Effector CD8-positive, alpha-beta T cell (primary cell): Measurements from ENCODE around the gene SFTPA1.
"Not testable (repeated sequence)": the region's sequence is repeated elsewhere in the genome, so short reads cannot be mapped to it uniquely, and the experiment has no call there.

Experiments
- DNase-seq: peaks from one replicate; lab custom pipeline; 2025; lab: John Stamatoyannopoulos, UW

SFTPA1 gene

DNA sequence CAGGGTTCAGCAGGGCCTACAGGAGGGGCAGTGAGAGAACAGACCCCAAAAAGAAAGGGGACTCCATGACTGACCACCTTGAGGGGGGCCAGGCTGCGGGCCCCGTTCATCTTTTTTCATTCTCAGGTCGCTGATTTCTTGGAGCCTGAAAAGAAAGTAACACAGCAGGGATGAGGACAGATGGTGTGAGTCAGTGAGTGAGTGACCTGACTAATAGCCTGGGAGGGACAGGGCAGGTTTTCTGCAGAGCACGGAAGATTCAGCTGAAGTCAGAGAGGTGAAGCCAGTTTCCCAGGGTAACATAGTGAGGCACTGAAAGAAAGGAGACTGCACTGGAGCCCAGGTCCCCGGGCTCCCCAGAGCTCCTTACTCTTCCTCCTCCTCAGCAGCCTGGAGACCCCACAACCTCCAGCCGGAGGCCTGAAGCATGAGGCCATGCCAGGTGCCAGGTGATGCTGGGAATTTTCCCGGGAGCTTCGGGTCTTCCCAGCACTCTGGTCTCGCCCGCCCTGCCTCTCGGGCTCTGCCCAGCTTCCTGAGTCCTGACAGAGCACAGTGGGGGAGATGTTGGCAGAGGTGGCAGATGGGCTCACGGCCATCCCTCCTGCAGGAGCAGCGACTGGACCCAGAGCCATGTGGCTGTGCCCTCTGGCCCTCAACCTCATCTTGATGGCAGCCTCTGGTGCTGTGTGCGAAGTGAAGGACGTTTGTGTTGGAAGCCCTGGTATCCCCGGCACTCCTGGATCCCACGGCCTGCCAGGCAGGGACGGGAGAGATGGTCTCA, 646 bp downstream of the SFTPA1 start:
- DNase-seq: not testable (repeated sequence)

DNA sequence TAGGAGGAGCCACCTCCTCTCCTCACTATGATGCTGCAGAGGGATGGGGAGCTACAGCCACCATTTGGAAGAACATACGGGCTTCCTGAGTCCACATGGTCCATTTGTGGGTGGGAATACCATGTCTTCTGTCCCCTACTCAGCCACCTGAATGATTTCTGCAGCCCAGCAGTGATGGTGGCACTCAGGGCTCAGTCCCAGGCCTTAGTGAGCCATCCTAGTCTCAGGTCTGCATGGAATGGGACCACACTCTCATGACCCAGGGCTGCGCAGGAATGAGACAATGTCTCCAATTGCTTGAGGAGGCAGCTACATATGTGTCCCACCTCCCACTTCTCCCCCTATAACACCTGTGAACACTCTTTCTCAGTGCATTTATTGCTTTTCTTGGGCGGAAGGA, 4.8 kb downstream of the SFTPA1 start:
- DNase-seq: no peak

DNA sequence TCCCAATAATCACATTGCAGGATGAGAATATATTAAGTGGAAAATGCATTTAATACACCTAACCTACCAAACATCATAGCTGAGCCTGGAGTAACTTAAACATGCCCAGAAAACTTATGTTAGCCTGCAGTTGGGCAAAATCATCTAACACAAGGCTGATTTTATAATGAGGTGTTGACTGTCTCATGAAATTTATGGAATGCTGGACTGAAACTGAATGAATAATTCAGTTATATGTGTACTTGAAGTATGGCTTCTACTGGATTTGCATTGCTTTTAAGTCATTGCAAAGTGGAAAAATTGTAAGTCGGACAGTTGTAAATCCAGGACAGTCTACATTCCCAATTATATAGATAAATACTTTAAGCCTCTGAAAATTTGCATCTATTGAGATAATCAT, 5.4 kb downstream of the SFTPA1 start:
- no peak for DNase-seq

DNA sequence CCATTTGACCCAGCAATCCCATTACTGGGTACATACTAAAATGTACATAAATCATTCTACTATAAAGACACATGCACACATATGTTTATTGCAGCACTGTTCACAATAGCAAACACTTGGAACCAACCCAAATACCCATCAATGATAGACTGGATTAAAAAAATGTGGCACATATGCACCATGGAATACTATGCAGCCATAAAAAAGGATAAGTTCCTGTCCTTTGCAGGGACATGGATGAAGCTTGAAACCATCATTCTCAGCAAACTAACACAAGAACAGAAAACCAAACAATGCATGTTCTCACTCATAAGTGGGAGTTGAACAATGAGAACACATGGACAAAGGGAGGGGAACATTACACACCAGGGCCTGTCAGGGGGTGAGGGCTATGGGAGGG, 12.9 kb downstream of the SFTPA1 start:
- DNase-seq: not testable (repeated sequence)

DNA sequence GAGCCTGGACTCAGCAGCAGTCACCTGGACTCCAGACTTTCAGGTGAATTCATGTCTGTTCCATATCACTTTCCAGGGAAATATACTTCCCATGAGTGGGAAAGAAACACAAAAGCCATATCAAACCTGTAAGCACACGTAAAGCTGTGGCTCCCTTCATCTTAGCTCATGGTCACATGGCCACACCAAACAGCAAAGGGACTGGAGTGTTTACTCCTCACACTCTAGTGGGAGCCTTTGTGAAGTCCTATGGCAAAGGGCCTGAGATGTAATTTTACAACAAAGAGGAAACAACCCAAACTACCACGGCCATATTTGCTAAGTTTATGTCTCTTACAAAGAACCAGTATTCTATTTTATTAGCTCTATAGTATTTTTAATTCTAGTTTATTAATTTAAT, 16.3 kb downstream of the SFTPA1 start:
- no peak for DNase-seq

DNA sequence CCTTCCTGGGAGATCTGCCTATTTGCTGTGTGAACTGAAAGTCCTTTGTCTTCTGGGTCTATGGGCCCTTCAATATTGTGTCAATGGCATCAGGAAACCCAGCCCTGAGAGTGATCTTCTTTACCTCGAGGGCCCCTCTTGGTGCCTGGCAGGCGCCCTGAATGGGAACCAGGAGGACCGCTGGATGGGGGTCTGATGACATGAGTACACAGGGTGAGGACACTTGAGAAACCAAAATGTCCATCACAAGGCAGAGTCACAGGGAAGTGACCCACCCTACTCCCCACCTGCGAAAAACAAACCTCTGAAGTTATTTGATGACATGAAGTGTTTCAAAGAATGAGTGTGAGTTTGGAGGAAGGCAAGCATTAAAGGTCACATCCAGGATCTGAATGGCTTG, 17.3 kb downstream of the SFTPA1 start:
- no peak for DNase-seq

DNA sequence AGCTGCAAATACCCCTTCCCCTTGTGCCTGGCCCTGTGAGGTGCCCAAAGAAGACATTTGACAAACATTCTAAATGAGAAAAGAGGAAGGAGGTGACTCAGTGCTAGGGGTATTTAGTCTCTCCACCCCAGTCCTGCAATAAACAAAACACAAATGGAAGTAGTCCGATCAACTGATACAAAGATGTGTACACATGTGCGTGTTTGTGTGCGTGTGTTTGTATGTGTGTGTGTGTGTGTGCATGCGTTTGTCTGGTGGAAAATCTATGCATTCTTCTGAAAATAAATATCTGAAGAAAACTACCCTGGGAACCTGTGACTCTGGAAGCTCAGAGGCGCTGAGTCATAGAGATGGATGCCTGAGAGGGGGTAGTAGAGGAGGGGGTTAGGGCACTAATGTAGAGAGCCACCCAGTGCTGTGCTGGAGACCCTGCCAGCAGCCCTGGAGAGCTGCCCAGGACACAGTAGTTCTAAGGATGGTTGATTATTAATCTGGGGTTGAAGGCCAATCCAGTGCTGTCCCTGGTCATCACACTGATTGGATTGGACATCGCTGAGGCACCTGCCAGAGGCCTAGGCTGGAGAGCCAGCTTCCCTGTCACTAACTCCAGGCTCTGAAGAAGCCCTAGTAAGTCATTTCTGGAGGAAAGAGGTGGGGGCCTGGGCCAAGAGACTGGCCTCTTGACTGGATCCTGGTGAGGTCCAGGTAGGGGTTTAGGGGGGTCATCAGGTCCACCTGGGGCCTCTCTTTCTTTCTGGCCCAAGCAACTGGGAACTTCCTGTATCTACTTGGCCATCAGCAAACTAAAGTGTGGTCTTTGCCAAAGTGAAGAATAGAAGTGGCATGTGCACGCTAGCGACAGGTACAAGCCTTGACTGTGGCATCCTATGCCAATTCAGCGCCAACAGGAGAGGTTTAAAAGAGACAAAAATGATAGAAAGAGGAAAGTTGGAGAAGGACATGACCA, 18.5 kb downstream of the SFTPA1 start:
- no peak for DNase-seq

DNA sequence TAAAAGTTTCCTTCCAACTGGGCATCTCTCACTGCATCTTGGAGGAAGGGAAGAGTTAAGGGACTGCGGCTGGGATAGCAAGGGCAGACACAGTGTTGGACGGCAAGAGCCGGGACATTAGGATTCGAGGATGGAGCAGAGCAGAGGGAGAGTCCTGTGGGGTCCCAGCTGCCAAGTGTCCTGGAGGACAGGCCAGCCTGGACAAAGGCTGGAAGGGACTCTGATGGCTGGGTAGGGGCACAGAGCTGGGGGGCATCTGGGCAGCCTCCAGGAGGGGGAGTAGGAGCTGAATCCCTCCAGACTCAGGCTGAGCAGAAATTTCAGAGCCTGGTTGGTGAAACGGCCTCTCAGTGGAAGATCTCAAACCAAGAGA, 19.2 kb downstream of the SFTPA1 start:
- DNase-seq: no peak

DNA sequence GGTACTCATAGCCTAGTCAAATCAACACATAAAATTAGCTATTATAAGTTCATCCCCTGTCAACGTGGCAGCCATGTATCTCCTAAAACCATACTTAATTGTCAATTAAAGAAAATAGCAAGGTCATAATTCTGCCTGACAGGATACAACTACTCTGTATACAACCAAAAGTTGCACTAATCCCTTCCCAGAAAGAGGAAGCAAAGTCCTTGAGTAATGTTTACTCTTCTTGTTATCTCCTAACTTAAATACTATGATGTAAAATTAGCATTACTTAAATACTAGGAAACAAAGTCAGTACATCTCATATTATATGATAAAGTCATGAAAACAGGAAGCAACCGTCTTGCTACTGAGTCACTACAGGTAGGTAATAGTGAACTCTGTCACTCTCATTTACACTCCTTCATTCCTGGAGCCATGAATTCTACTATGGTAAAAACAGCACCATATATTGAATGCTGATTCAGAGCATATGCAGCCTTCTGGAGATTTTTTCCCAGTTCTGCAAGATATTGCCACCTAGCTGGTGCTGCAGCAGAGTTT, 26.0 kb downstream of the SFTPA1 start:
- not testable (repeated sequence) for DNase-seq

DNA sequence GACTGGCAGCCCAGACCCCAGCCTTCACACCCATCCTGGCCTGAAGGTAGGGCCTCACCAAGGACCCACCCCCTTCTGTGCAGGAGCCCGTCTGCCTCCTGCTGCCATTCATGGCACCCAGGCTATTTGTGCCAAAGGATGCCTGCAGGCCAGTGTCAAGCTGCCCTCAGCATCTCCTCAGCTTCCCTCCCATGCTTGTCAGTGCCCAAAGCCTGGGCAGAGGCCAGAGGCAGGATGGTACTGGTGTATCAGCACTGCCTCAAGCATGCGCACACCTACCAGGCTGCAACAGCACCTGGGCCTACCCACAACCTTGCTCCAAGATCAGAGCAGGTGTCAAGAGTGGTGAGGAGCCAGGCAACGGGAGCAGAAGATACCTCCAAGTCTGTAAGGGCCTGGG, 27.6 kb downstream of the SFTPA1 start:
- DNase-seq: no peak

DNA sequence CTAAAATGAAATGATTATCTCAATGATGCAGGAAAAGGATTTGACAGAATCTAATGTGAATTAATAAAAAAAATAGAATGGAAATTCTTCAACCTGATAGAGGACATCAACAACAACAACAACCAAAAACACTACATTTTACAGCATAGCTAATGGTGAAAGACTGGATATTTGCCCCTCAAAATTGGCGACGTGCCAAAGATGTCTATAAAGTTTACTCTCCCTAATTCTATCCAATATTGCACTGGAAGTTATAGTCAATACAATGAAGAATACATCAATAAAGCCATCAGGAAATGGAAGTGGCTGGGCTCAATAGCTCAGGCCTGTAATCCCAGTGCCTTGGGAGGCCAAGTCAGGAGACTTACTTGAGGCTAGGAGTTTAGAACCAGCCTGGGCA, 42.0 kb downstream of the SFTPA1 start:
- DNase-seq: not testable (repeated sequence)

DNA sequence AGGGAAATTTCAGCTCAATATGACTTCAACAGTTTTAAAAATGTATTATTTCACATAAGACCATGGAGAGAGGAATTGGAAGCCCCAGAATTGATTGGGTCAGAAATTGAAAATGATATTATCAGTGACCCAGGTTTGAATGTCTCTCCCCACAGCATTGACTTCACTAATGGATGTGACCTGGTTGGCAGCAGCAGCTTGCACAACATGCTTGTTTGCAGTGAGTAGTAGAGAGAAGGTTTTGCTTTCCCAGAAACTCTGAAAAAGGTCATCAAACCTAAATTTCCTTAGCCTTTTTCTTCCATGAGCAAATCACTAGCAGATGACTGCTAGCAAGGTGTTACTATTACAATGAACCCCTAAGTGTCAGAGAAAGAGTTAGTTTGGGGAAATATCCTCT, 52.5 kb downstream of the SFTPA1 start:
- not testable (repeated sequence) for DNase-seq

DNA sequence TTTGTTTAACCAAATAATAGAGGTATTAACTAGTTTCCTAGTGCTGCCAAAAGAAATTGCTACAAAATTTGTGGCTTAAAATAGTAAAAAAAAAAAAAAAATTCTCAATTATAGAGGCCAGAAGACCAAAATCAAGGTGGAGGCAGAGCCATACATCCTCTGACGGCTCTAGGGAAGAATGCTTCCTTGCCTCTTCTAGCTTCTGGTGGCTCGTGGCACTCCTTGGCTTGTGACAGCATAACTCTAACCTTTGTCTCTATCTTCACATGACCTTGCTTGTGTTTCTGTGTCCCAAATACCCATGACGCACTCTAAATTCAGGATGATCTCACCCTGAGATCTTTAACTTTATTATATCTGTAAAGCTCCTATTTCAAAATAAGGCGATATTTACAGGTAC, 53.9 kb downstream of the SFTPA1 start:
- DNase-seq: not testable (repeated sequence)
